ENCODE measurements around the gene GRIN2C. TPM values are rescaled to one million over a fixed set of nuclear protein-coding genes. Genes with fewer than 3 reads are reported as not detected.
A peak's percentile ranks its signal among the peaks of the same experiment; 100 is the strongest.

GRIN2C gene
- total RNA-seq, 2 donors from 2014 or later = 0.42 to 1.4 TPM

DNA sequence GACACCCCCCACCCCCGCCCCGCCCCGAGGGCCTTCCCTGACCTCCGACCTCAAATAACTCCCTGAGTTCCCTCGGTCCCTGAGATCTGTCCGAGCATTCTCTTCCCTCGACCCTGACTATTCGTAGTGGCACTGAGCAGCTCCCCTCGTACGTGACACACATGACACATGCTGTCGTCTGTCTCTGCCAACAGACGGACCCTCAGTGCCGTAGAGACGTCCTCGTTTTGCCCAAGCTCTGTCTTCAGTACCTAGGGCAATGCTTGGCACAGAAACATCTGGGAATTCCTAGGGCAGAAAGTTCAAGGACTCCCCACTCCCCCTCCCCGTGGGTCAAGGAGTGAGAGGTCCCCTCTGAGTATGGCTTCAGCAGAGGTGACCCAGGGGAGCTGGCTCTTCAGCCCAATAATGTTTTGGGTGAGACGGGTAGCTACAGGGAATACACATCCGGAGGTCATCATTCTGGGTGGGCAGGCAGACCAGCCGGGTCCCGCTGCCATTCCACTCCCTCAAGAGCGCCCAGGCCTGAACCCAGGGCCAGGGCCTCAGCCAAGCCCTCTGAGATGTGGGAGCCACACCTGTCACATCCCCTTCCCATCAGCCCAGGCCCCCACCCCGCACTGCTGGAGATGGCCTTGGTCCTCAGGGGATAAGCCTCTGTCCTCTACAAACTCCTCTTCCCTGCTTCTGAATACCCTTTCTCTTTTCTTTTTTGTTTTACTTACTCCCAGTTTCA, 34.4 kb upstream of the GRIN2C start:
- ATAC-seq (ENCODE audit: insufficient number of reproducible peaks, low FRiP score, low read depth) (no peak), DNase-seq (ENCODE audit: low spot score) (no peak)
- H3K36me3 ChIP-seq = no peaks in the 10 kb centered on the region
- H3K27ac ChIP-seq = no peak overlapping the region
- no peak for TF ChIP-seq CTCF (IDR thresholded peaks at IDR 0.05)
- peaks cover 0 to 9% of the 10 kb centered on the region in 2 donors for H3K4me1 ChIP-seq (ENCODE audit: control insufficient read depth in 1 of 2, low read depth in 2 of 2)
- H3K4me3 ChIP-seq = no peak overlapping the region
- no peaks in the 10 kb centered on the region for H3K27me3 ChIP-seq (replicated peaks; ENCODE audit: insufficient read depth)
- H3K9me3 ChIP-seq = no peaks in the 10 kb centered on the region

GRCh38 chr17:74892974-74893911, 33.6 kb upstream of the GRIN2C start, which contains the start of gene FADS6:
FADS6 (minus strand) TSS chr17:74893633; CDS start chr17:74893595, 38 bp downstream.
- Histone ChIP-seq H3K9me3 (no peaks in the 10 kb centered on the region), H3K27ac (no peak within 1 kb of the TSS), H3K4me3 (peak within 1 kb of the TSS; percentile 61), H3K4me1 (ENCODE audit: control insufficient read depth in 1 of 2, low read depth in 2 of 2) (peaks cover 0 to 9% of the 10 kb centered on the region in 2 donors), H3K36me3 (no peaks in the 10 kb centered on the region), H3K27me3 (replicated peaks; ENCODE audit: insufficient read depth) (no peaks in the 10 kb centered on the region)
- no peak for DNase-seq (ENCODE audit: low spot score)
- no peak for ATAC-seq (ENCODE audit: insufficient number of reproducible peaks, low FRiP score, low read depth)
- TF ChIP-seq CTCF (IDR thresholded peaks at IDR 0.05) = no peak

GRCh38 chr17:74892013-74892841, 32.5 kb upstream of the GRIN2C start:
- DNase-seq (ENCODE audit: low spot score) = no peak
- TF ChIP-seq CTCF (IDR thresholded peaks at IDR 0.05) = no peak

DNA sequence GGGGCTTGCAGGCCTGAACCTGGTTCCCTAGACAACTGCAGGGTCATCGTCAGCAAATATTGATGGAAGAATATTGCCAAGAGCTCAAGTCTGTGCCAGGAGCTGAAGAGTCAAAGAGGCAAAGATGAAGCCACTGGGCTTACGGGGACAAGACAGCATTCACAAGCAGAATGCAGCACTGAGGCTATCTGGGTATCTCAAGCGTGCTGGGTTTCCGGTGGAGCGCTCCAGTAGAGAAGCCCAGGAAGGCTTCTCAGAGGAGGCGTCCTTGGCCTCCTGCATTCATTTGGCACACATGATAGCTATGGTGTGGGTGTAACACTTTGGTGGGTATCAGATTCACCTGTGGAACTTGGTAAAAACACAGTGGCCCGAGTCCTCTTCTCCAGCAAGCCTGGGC, 30.9 kb upstream of the GRIN2C start:
- no peaks in the 10 kb centered on the region for H3K27me3 ChIP-seq (replicated peaks; ENCODE audit: insufficient read depth)
- peaks cover 0 to 9% of the 10 kb centered on the region in 2 donors for H3K4me1 ChIP-seq (ENCODE audit: control insufficient read depth in 1 of 2, low read depth in 2 of 2)
- no peak overlapping the region for H3K27ac ChIP-seq
- TF ChIP-seq CTCF (IDR thresholded peaks at IDR 0.05) = no peak
- no peaks in the 10 kb centered on the region for H3K9me3 ChIP-seq
- ATAC-seq (ENCODE audit: insufficient number of reproducible peaks, low FRiP score, low read depth) (no peak), DNase-seq (ENCODE audit: low spot score) (no peak)
- H3K36me3 ChIP-seq = no peaks in the 10 kb centered on the region
- no peak overlapping the region for H3K4me3 ChIP-seq

More at GRCh38 chr17:74892013-74892841, 32.5 kb upstream of the GRIN2C start:
- Histone ChIP-seq H3K27ac (no peak overlapping the region), H3K4me1 (ENCODE audit: control insufficient read depth in 1 of 2, low read depth in 2 of 2) (peaks cover 0 to 9% of the 10 kb centered on the region in 2 donors), H3K36me3 (no peaks in the 10 kb centered on the region), H3K27me3 (replicated peaks; ENCODE audit: insufficient read depth) (no peaks in the 10 kb centered on the region), H3K9me3 (no peaks in the 10 kb centered on the region), H3K4me3 (no peak overlapping the region)
- no peak for ATAC-seq (ENCODE audit: insufficient number of reproducible peaks, low FRiP score, low read depth)

Measured in thoracic aorta (tissue), 2 donors.